Measurements from ENCODE around the gene GOLGA6L7. TPM values are rescaled to one million over a fixed set of nuclear protein-coding genes. Genes with fewer than 3 reads are reported as not detected.
A peak's percentile ranks its signal among the peaks of the same experiment; 100 is the strongest.
"Not testable (repeated sequence)": the region's sequence is repeated elsewhere in the genome, so short reads cannot be mapped to it uniquely, and the experiment has no call there.

The GOLGA6L7 gene
- polyA plus RNA-seq (ENCODE audit: insufficient read length in 10 of 10), result under 1 TPM in 5 of 10 donors, not detected in 5; 0.08 to 0.56 (median 0.31) TPM
- long read RNA-seq, donor 1, result 0 reads
- long read RNA-seq, donor 2, result 0 reads
- long read RNA-seq, donor 3, result 0 reads
- long read RNA-seq, donor 4, result 0 reads
- long read RNA-seq, donor 5, result 0 reads
- long read RNA-seq, donor 6, result 0 reads
- long read RNA-seq, donor 7, result 0 reads
- long read RNA-seq, donor 8, result 0 reads
- long read RNA-seq, donor 9, result 0 reads

- DNase-seq, result not testable (repeated sequence)
Measured at GRCh38 chr15:28848521-28848920, at the start of gene GOLGA6L7. Gene GOLGA6L7 (minus strand): TSS chr15:28848644. CDS start chr15:28848549, 95 bp downstream.

- DNase-seq, result no peak
Measured at GRCh38 chr15:28897861-28898585, 49.6 kb upstream of the GOLGA6L7 start.

GRCh38 chr15:28896951-28897350 lies 48.5 kb upstream of the GOLGA6L7 start:
- DNase-seq, result peak in 1 of 3 donors; percentile 67

- DNase-seq, result no peak
Measured at GRCh38 chr15:28895566-28895965, 47.1 kb upstream of the GOLGA6L7 start.

GRCh38 chr15:28895146-28895545 lies 46.7 kb upstream of the GOLGA6L7 start:
- no peak for DNase-seq

- no peak for DNase-seq
Measured at GRCh38 chr15:28894631-28895030, 46.2 kb upstream of the GOLGA6L7 start.

GRCh38 chr15:28892789-28893610 lies 44.6 kb upstream of the GOLGA6L7 start:
- DNase-seq, result no peak

- no peak for DNase-seq
Measured at GRCh38 chr15:28891588-28891987, 43.1 kb upstream of the GOLGA6L7 start.

GRCh38 chr15:28890711-28891495 lies 42.5 kb upstream of the GOLGA6L7 start:
- DNase-seq, result no peak

GRCh38 chr15:28890291-28890690 lies 41.8 kb upstream of the GOLGA6L7 start:
- DNase-seq, result not testable (repeated sequence)

GRCh38 chr15:28889871-28890270 lies 41.4 kb upstream of the GOLGA6L7 start:
- not testable (repeated sequence) for DNase-seq

- DNase-seq, result no peak
Measured at GRCh38 chr15:28889346-28889745, 40.9 kb upstream of the GOLGA6L7 start.

- DNase-seq, result no peak
Measured at GRCh38 chr15:28888900-28889299, 40.5 kb upstream of the GOLGA6L7 start.

GRCh38 chr15:28888302-28888894 lies 40.0 kb upstream of the GOLGA6L7 start:
- no peak for DNase-seq

- DNase-seq, result no peak
Measured at GRCh38 chr15:28887339-28888174, 39.1 kb upstream of the GOLGA6L7 start.

- DNase-seq, result peak in 1 of 3 donors; percentile 21
Measured at GRCh38 chr15:28886431-28887338, 38.2 kb upstream of the GOLGA6L7 start.

GRCh38 chr15:28885630-28886430 lies 37.4 kb upstream of the GOLGA6L7 start, which contains the start of gene APBA2:
Gene APBA2 (plus strand): TSS chr15:28885974. CDS start chr15:29053885, 167,911 bp downstream.
- DNase-seq, result peak in 1 of 3 donors; percentile 73

- DNase-seq, result no peak
Measured at GRCh38 chr15:28885128-28885629, 36.7 kb upstream of the GOLGA6L7 start.

Data from muscle of back (tissue), 13 donors.